HG03378 (cell line): Measurements from ENCODE around the gene PARL.
"Not testable (repeated sequence)": the region's sequence is repeated elsewhere in the genome, so short reads cannot be mapped to it uniquely, and the experiment has no call there.

Source experiments
- ATAC-seq: cut with Tn5 transposase; IDR thresholded peaks from one replicate; pipeline ENCODE4 v1.9.1; 2021; ENCODE audit warnings: mild to moderate bottlenecking, moderate library complexity; ENCODE audit not compliant: unreplicated experiment

PARL gene

DNA sequence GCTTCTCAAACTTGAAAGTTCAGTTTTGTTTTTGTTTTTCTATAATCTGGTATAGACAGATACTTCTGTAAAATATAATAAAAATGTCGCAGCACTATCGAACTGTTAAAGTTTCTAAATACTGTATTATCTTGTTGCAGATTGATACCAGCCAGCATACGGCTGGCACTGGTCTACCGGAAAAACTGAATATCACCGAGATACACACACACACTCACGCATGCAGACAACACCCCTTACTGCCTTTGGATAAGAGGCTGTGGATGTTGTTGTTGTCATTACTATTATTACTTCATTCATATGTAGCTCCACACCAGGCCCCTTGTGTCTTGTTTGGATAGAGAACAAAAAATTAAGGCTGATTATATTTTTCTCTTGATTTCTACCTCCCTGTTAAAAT, 91.7 kb downstream of the PARL start:
- ATAC-seq: no peak

- no peak for ATAC-seq
Observed at GRCh38 chr3:183790700-183791099, 94.0 kb downstream of the PARL start.

DNA sequence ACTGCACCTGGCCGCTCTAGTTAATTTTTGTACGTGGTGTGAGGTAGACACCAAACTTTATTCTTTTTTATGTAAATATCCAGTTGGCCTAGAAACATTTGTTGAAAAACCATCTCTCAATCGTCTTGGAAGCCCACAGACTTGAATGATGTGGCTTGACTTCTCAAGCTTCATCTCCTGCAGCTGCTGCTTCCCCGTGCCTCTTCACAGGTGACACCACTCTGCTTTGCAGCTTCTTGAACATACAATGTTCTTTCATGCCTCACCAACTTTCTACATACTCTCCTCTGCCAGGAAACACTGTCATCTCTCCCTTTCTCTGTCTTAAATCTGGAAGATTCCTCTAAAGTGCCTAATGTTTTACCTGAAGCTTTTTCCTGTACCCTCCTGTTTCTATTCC, 94.9 kb downstream of the PARL start:
- ATAC-seq: no peak

GRCh38 chr3:183784503-183784902, 100.2 kb downstream of the PARL start:
- ATAC-seq: not testable (repeated sequence)

DNA sequence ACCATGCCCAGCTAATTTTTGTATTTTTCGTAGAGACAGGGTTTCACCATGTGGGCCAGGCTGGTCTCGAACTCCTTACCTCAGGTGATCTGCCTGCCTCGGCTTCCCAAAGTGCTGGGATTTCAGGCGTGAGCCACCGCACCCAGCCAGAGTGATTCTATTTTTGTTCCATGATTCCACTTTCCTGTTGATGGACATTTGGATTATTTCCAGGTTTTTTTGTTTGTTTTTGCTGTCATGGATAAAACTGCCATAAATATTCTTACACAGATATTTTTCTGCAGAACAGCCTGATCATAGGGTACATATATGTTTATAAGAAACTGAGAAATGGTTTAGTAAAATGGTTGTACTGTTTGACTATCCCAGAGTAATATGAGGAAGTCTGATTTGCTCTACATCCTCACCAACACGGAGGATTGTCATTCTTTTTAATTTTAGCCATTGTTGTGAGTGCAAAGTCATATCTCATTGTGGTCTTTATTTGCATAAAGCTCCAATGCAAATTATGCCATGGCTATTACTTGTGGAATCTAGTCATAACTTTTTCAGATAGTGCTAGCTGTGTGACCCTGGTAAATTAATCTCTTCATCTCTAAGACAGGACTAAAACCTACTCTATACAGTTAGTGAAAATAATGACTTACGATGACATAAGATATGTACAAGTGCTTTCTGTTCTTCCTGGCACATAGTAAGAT, 102.0 kb downstream of the PARL start:
- ATAC-seq: no peak

DNA sequence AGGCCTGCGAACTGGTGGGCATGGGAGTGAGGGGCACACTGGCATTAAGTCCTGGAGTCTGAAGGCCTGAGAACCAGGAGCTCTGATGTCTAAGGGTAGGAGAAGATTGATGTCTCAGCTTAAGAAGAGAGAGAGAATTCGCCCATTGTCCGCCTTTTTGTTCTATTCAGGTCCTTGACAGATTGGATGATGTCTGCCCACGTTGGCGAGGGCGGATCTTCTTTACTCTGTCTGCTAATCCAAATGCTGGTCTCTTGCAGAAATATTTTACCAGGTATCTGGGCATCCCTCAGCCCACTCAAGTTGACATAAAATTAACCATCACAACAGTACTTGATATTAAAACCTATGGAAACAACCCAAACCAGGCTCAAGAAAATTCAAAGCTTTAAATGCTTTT, 103.4 kb downstream of the PARL start:
- ATAC-seq: no peak

GRCh38 chr3:183779896-183780465, 104.7 kb downstream of the PARL start:
- ATAC-seq: no peak
